K562 (cell line): Measurements from ENCODE around the gene USH2A. TPM values are rescaled to one million over a fixed set of nuclear protein-coding genes. Genes with fewer than 3 reads are reported as not detected.
A peak's percentile ranks its signal among the peaks of the same experiment; 100 is the strongest.

Experiments used
- ATAC-seq: fragments of 200-7000 bp; cut with Tn5 transposase; 3 replicates; pipeline ENCODE4 v1.9.1; 2020; ENCODE audit warnings: moderate library complexity
- BruUV-seq: library from RNA; stranded (reverse); fragments of 400-500 nt; replicated peaks from 2 replicates; lab custom pipeline; 2021; lab: Mats Ljungman, UMichigan
- CTCF ChIA-PET: fragments of 300-600 bp; formaldehyde crosslinking; extraction: SDS; loops from one replicate; lab custom pipeline; 2021; ENCODE audit warnings: low intra/inter-chr PET ratio; lab: Yijun Ruan, JAX
- POLR2A ChIA-PET: fragments of 300-600, 350-650 bp; sonication (Branson Sonifier 250); formaldehyde crosslinking; extraction: SDS; loops from one replicate; lab custom pipeline; 2021; ENCODE audit warnings: antibody characterized with exemption, inconsistent platforms; lab: Yijun Ruan, JAX
- DNase-seq, 4 experiments: peaks; one replicate each; pipeline versions ENCODE4 v3.0.0 to v3.0.0-alpha.2; 2011 to 2018; ENCODE audit warnings: low spot score in 3 of 4, mixed read lengths in 3 of 4; ENCODE audit errors: extremely low read depth in 1 of 4
- FAIRE-seq: peaks from 2 replicates; lab custom pipeline; 2011; peaks lifted over from hg19 to GRCh38; lab: Jason Lieb, UNC
- H2AFZ ChIP-seq: 2 replicates; pipeline ENCODE4 v1.6.0; 2011; ENCODE audit warnings: low read depth, low read length, control low read depth, inconsistent platforms
- H3K27ac ChIP-seq: fragments of 200-600 bp; 3 replicates; pipeline ENCODE4 v1.8.0; 2011; ENCODE audit warnings: low read depth, mild to moderate bottlenecking, control low read depth, inconsistent platforms, low read length, moderate library complexity, mixed read lengths; ENCODE audit errors: extremely low read depth
- H3K27me3 ChIP-seq, 2 experiments: fragments of 300-600 bp in 1 of 2; 2 replicates in 1 of 2; 3 replicates in 1 of 2; pipeline versions ENCODE4 v1.6.0 to v1.8.0; 2011; ENCODE audit warnings: inconsistent platforms in 2 of 2, low read length in 2 of 2, mild to moderate bottlenecking in 1 of 2, mixed read lengths in 1 of 2, moderate library complexity in 1 of 2; ENCODE audit not compliant: control insufficient read depth in 2 of 2, insufficient read depth in 2 of 2
- H3K36me3 ChIP-seq: fragments of 300-600 bp; 3 replicates; pipeline ENCODE4 v1.8.0; 2011; ENCODE audit warnings: mild to moderate bottlenecking, low read length, inconsistent platforms; ENCODE audit not compliant: control insufficient read depth, insufficient read depth
- H3K4me1 ChIP-seq, 2 experiments: fragments of 200-600 bp in 1 of 2; replicated peaks in 1 of 2; 2 replicates in 1 of 2; 3 replicates in 1 of 2; pipeline versions ENCODE4 v1.5.1 to v1.8.0; 2011; ENCODE audit warnings: inconsistent platforms in 2 of 2, low read length in 2 of 2, mild to moderate bottlenecking in 1 of 2, mixed read lengths in 1 of 2, moderate library complexity in 1 of 2; ENCODE audit not compliant: control insufficient read depth in 2 of 2, insufficient read depth in 2 of 2
- H3K4me2 ChIP-seq: 2 replicates; pipeline ENCODE4 v1.6.1; 2011; ENCODE audit warnings: low read length, control low read depth, inconsistent platforms, mixed read lengths; ENCODE audit not compliant: insufficient read depth
- H3K4me3 ChIP-seq: fragments of 200-600 bp; sonication (generic), shearing (Covaris generic); 2 replicates; pipeline ENCODE4 v1.5.1; 2016; ENCODE audit warnings: control low read depth, inconsistent platforms
- H3K79me2 ChIP-seq: fragments of 200-600 bp; 3 replicates; pipeline ENCODE4 v1.8.0; 2011; ENCODE audit warnings: low read length, inconsistent platforms; ENCODE audit not compliant: control insufficient read depth, insufficient read depth
- H3K9ac ChIP-seq, 2 experiments: 2 replicates each; pipeline versions ENCODE4 v1.6.0 to v1.6.1; 2011; ENCODE audit warnings: low read depth in 2 of 2, low read length in 2 of 2, control low read depth in 1 of 2, inconsistent platforms in 1 of 2, mild to moderate bottlenecking in 1 of 2, mixed read lengths in 1 of 2; ENCODE audit not compliant: insufficient read depth in 1 of 2
- H3K9me1 ChIP-seq: one replicate; pipeline ENCODE4 v1.6.0; 2011; ENCODE audit warnings: inconsistent platforms, mild to moderate bottlenecking, low read length, moderate library complexity; ENCODE audit not compliant: control insufficient read depth, insufficient read depth
- H3K9me3 ChIP-seq: replicated peaks from 2 replicates; pipeline ENCODE4 v1.5.1; 2011; ENCODE audit warnings: low read depth, low read length, inconsistent platforms; ENCODE audit not compliant: control insufficient read depth, insufficient read depth
- H4K20me1 ChIP-seq: replicated peaks from 2 replicates; pipeline ENCODE4 v1.6.1; 2011; ENCODE audit warnings: low read length, inconsistent platforms, mixed read lengths; ENCODE audit not compliant: control insufficient read depth, insufficient read depth
- ASH1L ChIP-seq: fragments of 450-650 bp; IDR thresholded peaks from 2 replicates; pipeline ENCODE4 v1.6.1; 2018; ENCODE audit warnings: borderline replicate concordance, mild to moderate bottlenecking, low read depth; ENCODE audit not compliant: partially characterized antibody
- C11orf30 ChIP-seq: fragments of 450-650 bp; IDR thresholded peaks from 2 replicates; pipeline ENCODE4 v1.6.1; 2016; ENCODE audit warnings: low read depth, mild to moderate bottlenecking
- CBFA2T3 ChIP-seq: fragments of 450-650 bp; IDR thresholded peaks from 2 replicates; pipeline ENCODE4 v1.6.1; 2017
- CBX2 ChIP-seq: fragments of 200-600 bp; sonication (generic); IDR thresholded peaks from one replicate; pipeline ENCODE4 v1.6.1; 2012; ENCODE audit warnings: mild to moderate bottlenecking, low read length, inconsistent platforms; ENCODE audit not compliant: insufficient read depth, poor library complexity, severe bottlenecking
- ESRRB ChIP-seq: fragments of 250-450 bp; sonication (Bioruptor Pico); IDR thresholded peaks from 2 replicates; pipeline ENCODE4 v1.5.0; 2020; ENCODE audit warnings: mild to moderate bottlenecking, moderate library complexity, borderline replicate concordance
- MAFF ChIP-seq: IDR thresholded peaks from 2 replicates; pipeline ENCODE4 v1.6.1; 2012; ENCODE audit warnings: low read length, improper control_type of control experiment
- MAFG ChIP-seq: fragments of 450-650 bp; conservative IDR thresholded peaks from 2 replicates; pipeline ENCODE4 v1.6.1; 2016; ENCODE audit warnings: missing genetic modification characterization, missing compliant biosample characterization
- MAFK ChIP-seq: IDR thresholded peaks from 2 replicates; pipeline ENCODE4 v1.6.1; 2011; ENCODE audit warnings: low read length, improper control_type of control experiment
- TCF7 ChIP-seq: sonication (generic); IDR thresholded peaks from 2 replicates; pipeline ENCODE4 v1.6.1; 2016; ENCODE audit warnings: antibody characterized with exemption, borderline replicate concordance
- ZNF124 ChIP-seq: sonication (generic); formaldehyde crosslinking; IDR thresholded peaks from 2 replicates; pipeline ENCODE4 v1.8.1; 2022; ENCODE audit warnings: missing genetic modification reagents
- ZNF134 ChIP-seq: fragments of 250-450 bp; sonication (Bioruptor Pico); conservative IDR thresholded peaks from 2 replicates; pipeline ENCODE4 v1.4.0; 2020
- ZNF175 ChIP-seq: fragments of 200-800 bp; sonication (Bioruptor generic); IDR thresholded peaks from 2 replicates; pipeline ENCODE4 v1.6.1; 2016; ENCODE audit warnings: low read depth, mild to moderate bottlenecking, missing genetic modification characterization, missing compliant biosample characterization
- ZNF316 ChIP-seq: fragments of 450-650 bp; IDR thresholded peaks from 2 replicates; pipeline ENCODE4 v1.6.1; 2016
- ZNF507 ChIP-seq: conservative IDR thresholded peaks from 2 replicates; pipeline ENCODE4 v1.6.1; 2017; ENCODE audit warnings: missing genetic modification characterization, missing compliant biosample characterization
- ZNF778 ChIP-seq: fragments of 450-650 bp; formaldehyde crosslinking; IDR thresholded peaks from 2 replicates; pipeline ENCODE4 v1.4.0; 2020; ENCODE audit warnings: mild to moderate bottlenecking, moderate library complexity
- ZNF780A ChIP-seq: fragments of 250-450 bp; sonication (Bioruptor Pico); IDR thresholded peaks from 2 replicates; pipeline ENCODE4 v1.5.0; 2021; ENCODE audit warnings: mild to moderate bottlenecking
- WGBS: fragments of 100-300 bp; shearing (Covaris generic); methylation state at CpG from one replicate; pipeline ENCODE4 v1.1.6; 2016; ENCODE audit warnings: low coverage, mixed read lengths; ENCODE audit not compliant: insufficient coverage; ENCODE audit errors: missing lambda C conversion rate; 5-methylcytosine and 5-hydroxymethylcytosine counted together
- in situ Hi-C: fragments of 300-500 bp; cut with MboI; formaldehyde crosslinking; loops from 4 replicates; pipeline ENCODE4 v1.15.0; 2018; ENCODE audit warnings: inconsistent platforms, mixed read lengths
- intact Hi-C: fragments of 100-400 bp; cut with micrococcal nuclease; formaldehyde crosslinking; loops from 2 replicates; pipeline ENCODE4 v1.14.2; 2022
- polyA plus RNA-seq, 8 experiments: library from polyadenylated mRNA; depleted of rRNA in 4 of 8; stranded (reverse) in 5 of 8; unstranded in 3 of 8; fragments of >200 nt; fragmentation: Nextera tagmentation in 2 of 8; fragmentation: Illumina TruSeq in 1 of 8; extraction: Ambion mirVana in 2 of 8; extraction: Trizol in 1 of 8; gene quantifications; 2 replicates each; pipeline versions ENCODE4 v1.2.1 to v1.2.3, GENCODE V29; 2011 to 2014; ENCODE audit warnings: inconsistent platforms in 1 of 8, missing spikeins in 1 of 8
- total RNA-seq, 7 experiments: library from RNA; depleted of rRNA in 6 of 7; stranded (reverse); fragments of >200 nt in 6 of 7; fragmentation: Illumina TruSeq in 2 of 7; extraction: Trizol in 2 of 7; gene quantifications; 2 replicates each; pipeline versions ENCODE4 v1.2.1 to v1.2.3, GENCODE V29; 2011 to 2021; ENCODE audit warnings: low replicate concordance in 1 of 7
- TF ChIP-seq, protein P1 (sequence below): IDR thresholded peaks from 2 replicates; pipeline ENCODE4 v1.6.1; 2011; ENCODE audit warnings: borderline replicate concordance, low read depth, mild to moderate bottlenecking, moderate library complexity, low read length; ENCODE audit not compliant: insufficient read depth, poor library complexity, severe bottlenecking
- TF ChIP-seq, protein P2 (sequence below): fragments of 450-650 bp; formaldehyde crosslinking; IDR thresholded peaks from 2 replicates; pipeline ENCODE4 v1.4.0; 2022; ENCODE audit warnings: missing genetic modification characterization
- TF ChIP-seq, protein P3 (sequence below): fragments of 450-650 bp; IDR thresholded peaks from 2 replicates; pipeline ENCODE4 v1.6.1; 2016; ENCODE audit warnings: low read depth, mild to moderate bottlenecking, moderate library complexity

USH2A gene
- total and polyA plus RNA-seq, 9 of the 15 experiments (the other 6 are each of a cell fraction or from before 2014, with no cell fraction given): under 0.01 TPM; not detected in 7

DNA sequence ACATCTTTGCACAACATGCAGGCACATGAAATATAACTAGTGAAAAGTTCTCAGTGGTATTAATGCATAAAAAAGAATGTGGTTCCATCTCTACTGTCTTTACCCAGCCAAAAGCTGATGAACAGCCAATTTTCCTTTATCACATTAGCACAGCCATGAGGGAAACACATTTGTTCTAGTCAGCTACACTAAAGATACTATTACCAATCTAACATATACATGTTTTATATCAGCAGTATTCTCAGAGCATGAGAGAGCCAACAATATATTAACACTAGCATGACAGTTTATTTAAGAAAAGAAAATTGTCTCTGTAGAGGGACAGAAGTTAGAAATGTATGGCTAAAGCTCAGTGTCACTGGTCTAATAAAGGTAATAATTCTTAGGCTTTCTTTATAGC, 56.3 kb downstream of the USH2A start (continued):
- TF ChIP-seq, protein P1, sequence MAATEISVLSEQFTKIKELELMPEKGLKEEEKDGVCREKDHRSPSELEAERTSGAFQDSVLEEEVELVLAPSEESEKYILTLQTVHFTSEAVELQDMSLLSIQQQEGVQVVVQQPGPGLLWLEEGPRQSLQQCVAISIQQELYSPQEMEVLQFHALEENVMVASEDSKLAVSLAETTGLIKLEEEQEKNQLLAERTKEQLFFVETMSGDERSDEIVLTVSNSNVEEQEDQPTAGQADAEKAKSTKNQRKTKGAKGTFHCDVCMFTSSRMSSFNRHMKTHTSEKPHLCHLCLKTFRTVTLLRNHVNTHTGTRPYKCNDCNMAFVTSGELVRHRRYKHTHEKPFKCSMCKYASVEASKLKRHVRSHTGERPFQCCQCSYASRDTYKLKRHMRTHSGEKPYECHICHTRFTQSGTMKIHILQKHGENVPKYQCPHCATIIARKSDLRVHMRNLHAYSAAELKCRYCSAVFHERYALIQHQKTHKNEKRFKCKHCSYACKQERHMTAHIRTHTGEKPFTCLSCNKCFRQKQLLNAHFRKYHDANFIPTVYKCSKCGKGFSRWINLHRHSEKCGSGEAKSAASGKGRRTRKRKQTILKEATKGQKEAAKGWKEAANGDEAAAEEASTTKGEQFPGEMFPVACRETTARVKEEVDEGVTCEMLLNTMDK: no peak
- no peak for TF ChIP-seq ZNF124 (CRISPR knock-in tag)
- no peak for TF ChIP-seq TCF7

DNA sequence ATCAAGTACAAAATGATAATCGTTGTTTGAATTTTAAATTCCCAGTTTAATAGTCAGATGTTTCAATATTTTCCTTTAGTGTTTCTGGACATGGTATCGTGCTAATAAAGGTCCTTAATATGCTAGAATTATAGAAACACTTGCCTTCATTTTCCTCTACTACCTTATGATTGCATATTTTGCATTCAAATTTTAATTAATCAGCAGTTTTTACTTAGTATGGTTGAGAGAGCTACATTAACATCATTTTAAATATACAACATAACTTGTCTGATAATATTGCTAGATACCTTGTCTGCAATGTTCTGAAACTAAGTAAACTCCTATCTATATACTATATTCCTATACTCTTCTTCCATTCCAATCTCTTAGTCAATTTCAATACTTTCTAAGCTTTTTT, 66.3 kb downstream of the USH2A start:
- no peak overlapping the region for H3K27ac ChIP-seq
- no peaks in the 10 kb centered on the region for H3K36me3 ChIP-seq
- no peaks in the 10 kb centered on the region for H3K27me3 ChIP-seq
- intact Hi-C loops: no loop called here
- FAIRE-seq (no peak), DNase-seq (no peak), ATAC-seq (no peak)
- 0% methylated on average over 2 of the region's 2 CpGs for WGBS
- no peak overlapping the region for H3K9ac ChIP-seq
- no peaks in the 10 kb centered on the region; the same call in 1 of the 2 replicates for H3K9me3 ChIP-seq
- TF ChIP-seq C11orf30 (peak; percentile 51; the same call in 1 of the 2 replicates), ZNF778 (CRISPR knock-in tag) (no peak), MAFG (tag) (peak; percentile 59), ZNF507 (tag) (no peak), ESRRB (CRISPR knock-in tag) (no peak), CBX2 (no peak), CBFA2T3 (no peak), MAFF (peak; percentile 26; the same call in 1 of the 2 replicates), MAFK (0 out of 2 replicates have a peak, but pooled peaks have one; percentile 14), ZNF134 (CRISPR knock-in tag) (no peak), ZNF316 (peak; percentile 79), ZNF780A (no peak), ZNF175 (CRISPR knock-in tag) (no peak), ASH1L (no peak)
- TF ChIP-seq, protein P2, sequence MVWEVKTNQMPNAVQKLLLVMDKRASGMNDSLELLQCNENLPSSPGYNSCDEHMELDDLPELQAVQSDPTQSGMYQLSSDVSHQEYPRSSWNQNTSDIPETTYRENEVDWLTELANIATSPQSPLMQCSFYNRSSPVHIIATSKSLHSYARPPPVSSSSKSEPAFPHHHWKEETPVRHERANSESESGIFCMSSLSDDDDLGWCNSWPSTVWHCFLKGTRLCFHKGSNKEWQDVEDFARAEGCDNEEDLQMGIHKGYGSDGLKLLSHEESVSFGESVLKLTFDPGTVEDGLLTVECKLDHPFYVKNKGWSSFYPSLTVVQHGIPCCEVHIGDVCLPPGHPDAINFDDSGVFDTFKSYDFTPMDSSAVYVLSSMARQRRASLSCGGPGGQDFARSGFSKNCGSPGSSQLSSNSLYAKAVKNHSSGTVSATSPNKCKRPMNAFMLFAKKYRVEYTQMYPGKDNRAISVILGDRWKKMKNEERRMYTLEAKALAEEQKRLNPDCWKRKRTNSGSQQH (CRISPR knock-in tag): no peak
- TF ChIP-seq, protein P3, sequence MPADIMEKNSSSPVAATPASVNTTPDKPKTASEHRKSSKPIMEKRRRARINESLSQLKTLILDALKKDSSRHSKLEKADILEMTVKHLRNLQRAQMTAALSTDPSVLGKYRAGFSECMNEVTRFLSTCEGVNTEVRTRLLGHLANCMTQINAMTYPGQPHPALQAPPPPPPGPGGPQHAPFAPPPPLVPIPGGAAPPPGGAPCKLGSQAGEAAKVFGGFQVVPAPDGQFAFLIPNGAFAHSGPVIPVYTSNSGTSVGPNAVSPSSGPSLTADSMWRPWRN: no peak
- H3K9me1 ChIP-seq: no peaks in the 10 kb centered on the region
- no peaks in the 10 kb centered on the region for H3K79me2 ChIP-seq
- ChIA-PET CTCF (no interaction called here), POLR2A (no interaction called here)
- no peak overlapping the region for H2AFZ ChIP-seq
- in situ Hi-C loops: no loop called here
- H4K20me1 ChIP-seq: no peaks in the 10 kb centered on the region
- no peaks in the 10 kb centered on the region for H3K4me1 ChIP-seq
- no peak overlapping the region for H3K4me2 ChIP-seq
- no peak overlapping the region for H3K4me3 ChIP-seq
- no TSS peak for BruUV-seq
